ENCODE data around the gene EFS.

DNA sequence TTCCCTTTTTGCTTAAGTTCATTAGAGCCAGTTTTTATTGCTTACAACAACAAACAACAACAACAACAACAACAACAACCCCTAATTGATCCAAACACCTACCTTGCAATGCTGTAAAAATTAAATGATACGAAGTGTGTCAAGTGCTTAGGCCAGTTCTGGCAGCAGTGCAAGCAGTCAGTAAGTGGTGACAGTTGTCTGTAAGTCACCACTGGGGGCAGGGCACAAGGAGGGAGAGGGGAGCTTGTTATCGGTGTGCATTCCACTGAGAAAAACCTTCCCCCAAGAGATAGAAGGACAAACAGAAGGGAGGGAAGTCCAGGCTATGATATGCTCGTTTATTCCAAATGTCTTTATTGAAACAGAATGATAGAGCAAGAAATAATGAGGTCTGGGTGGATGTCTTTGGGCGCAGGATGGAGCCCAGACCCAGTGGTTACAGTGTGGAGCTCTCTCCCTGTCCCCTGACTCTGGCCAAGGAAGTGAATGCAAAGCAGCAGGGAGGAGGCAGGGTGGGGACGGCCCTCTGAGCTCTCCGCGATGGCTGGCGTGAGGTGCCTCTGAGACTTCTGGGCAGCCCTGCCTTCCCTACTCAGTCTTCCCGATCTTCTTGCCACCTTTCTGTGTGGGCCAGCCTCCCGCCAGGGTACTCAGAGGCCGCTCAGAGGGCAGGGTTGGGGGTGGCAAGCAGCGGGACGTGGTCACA is 18.8 kb downstream of the EFS start:
- TF ChIP-seq, protein P1, sequence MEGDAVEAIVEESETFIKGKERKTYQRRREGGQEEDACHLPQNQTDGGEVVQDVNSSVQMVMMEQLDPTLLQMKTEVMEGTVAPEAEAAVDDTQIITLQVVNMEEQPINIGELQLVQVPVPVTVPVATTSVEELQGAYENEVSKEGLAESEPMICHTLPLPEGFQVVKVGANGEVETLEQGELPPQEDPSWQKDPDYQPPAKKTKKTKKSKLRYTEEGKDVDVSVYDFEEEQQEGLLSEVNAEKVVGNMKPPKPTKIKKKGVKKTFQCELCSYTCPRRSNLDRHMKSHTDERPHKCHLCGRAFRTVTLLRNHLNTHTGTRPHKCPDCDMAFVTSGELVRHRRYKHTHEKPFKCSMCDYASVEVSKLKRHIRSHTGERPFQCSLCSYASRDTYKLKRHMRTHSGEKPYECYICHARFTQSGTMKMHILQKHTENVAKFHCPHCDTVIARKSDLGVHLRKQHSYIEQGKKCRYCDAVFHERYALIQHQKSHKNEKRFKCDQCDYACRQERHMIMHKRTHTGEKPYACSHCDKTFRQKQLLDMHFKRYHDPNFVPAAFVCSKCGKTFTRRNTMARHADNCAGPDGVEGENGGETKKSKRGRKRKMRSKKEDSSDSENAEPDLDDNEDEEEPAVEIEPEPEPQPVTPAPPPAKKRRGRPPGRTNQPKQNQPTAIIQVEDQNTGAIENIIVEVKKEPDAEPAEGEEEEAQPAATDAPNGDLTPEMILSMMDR (IDR thresholded peaks at IDR 0.05) = no peak; the same call in 1 of the 2 replicates
- TF ChIP-seq SIN3A (IDR thresholded peaks at IDR 0.05; ENCODE audit: borderline replicate concordance, insufficient read depth, low read depth, low read length) (no peak), TCF7L2 (IDR thresholded peaks at IDR 0.05; ENCODE audit: low read depth, low read length) (no peak), POLR2AphosphoS5 (IDR thresholded peaks at IDR 0.05; ENCODE audit: low read depth, low read length) (no peak)
- TF ChIP-seq, protein P2, sequence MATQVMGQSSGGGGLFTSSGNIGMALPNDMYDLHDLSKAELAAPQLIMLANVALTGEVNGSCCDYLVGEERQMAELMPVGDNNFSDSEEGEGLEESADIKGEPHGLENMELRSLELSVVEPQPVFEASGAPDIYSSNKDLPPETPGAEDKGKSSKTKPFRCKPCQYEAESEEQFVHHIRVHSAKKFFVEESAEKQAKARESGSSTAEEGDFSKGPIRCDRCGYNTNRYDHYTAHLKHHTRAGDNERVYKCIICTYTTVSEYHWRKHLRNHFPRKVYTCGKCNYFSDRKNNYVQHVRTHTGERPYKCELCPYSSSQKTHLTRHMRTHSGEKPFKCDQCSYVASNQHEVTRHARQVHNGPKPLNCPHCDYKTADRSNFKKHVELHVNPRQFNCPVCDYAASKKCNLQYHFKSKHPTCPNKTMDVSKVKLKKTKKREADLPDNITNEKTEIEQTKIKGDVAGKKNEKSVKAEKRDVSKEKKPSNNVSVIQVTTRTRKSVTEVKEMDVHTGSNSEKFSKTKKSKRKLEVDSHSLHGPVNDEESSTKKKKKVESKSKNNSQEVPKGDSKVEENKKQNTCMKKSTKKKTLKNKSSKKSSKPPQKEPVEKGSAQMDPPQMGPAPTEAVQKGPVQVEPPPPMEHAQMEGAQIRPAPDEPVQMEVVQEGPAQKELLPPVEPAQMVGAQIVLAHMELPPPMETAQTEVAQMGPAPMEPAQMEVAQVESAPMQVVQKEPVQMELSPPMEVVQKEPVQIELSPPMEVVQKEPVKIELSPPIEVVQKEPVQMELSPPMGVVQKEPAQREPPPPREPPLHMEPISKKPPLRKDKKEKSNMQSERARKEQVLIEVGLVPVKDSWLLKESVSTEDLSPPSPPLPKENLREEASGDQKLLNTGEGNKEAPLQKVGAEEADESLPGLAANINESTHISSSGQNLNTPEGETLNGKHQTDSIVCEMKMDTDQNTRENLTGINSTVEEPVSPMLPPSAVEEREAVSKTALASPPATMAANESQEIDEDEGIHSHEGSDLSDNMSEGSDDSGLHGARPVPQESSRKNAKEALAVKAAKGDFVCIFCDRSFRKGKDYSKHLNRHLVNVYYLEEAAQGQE (IDR thresholded peaks at IDR 0.05; ENCODE audit: insufficient read depth in 1 of 2, low read depth in 2 of 2, low read length in 1 of 2) = no peak

Data from Panc1 (cell line).